ENCODE data around the gene STK35. TPM values are rescaled to one million over a fixed set of nuclear protein-coding genes. Genes with fewer than 3 reads are reported as not detected.

STK35 gene
- total and polyA plus RNA-seq, 2 experiments from 2014 or later = 14.2 to 22.9 TPM

- TF ChIP-seq EZH2 (IDR thresholded peaks at IDR 0.05; ENCODE audit: borderline replicate concordance) (no peak), EZH2phosphoT487 (IDR thresholded peaks at IDR 0.05; ENCODE audit: low read depth, severe bottlenecking, unreplicated experiment) (no peak)
- TF ChIP-seq, protein P1, sequence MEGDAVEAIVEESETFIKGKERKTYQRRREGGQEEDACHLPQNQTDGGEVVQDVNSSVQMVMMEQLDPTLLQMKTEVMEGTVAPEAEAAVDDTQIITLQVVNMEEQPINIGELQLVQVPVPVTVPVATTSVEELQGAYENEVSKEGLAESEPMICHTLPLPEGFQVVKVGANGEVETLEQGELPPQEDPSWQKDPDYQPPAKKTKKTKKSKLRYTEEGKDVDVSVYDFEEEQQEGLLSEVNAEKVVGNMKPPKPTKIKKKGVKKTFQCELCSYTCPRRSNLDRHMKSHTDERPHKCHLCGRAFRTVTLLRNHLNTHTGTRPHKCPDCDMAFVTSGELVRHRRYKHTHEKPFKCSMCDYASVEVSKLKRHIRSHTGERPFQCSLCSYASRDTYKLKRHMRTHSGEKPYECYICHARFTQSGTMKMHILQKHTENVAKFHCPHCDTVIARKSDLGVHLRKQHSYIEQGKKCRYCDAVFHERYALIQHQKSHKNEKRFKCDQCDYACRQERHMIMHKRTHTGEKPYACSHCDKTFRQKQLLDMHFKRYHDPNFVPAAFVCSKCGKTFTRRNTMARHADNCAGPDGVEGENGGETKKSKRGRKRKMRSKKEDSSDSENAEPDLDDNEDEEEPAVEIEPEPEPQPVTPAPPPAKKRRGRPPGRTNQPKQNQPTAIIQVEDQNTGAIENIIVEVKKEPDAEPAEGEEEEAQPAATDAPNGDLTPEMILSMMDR (IDR thresholded peaks at IDR 0.05; ENCODE audit: poor library complexity) = no peak
- no peak overlapping the region for H2AFZ ChIP-seq
- H3K79me2 ChIP-seq = peaks cover 100% of the 10 kb centered on the region
- no peaks in the 10 kb centered on the region for H3K9me2 ChIP-seq (replicated peaks; ENCODE audit: insufficient read depth)
- H3K4me1 ChIP-seq (ENCODE audit: insufficient read depth) = no peaks in the 10 kb centered on the region
- H4K20me1 ChIP-seq (ENCODE audit: insufficient read depth, poor library complexity, severe bottlenecking) = peaks cover 98% of the 10 kb centered on the region
- DNase-seq (ENCODE audit: low spot score) = no peak
- H3K27me3 ChIP-seq = no peaks in the 10 kb centered on the region
- no peak overlapping the region for H3K4me3 ChIP-seq
- H3K4me2 ChIP-seq = no peak overlapping the region
- H3K9me3 ChIP-seq (ENCODE audit: low read depth) = no peaks in the 10 kb centered on the region
- no peak overlapping the region for H3K27ac ChIP-seq
- H3K36me3 ChIP-seq (replicated peaks; ENCODE audit: insufficient read depth, low read depth) = no peaks in the 10 kb centered on the region
- WGBS (ENCODE audit: low lambda C conversion rate, missing lambda C conversion rate) = 88% methylated on average over 6 of the region's 6 CpGs
These were observed 21.3 kb downstream of the STK35 start for GRCh38 chr20:2122936-2123335.

DNA sequence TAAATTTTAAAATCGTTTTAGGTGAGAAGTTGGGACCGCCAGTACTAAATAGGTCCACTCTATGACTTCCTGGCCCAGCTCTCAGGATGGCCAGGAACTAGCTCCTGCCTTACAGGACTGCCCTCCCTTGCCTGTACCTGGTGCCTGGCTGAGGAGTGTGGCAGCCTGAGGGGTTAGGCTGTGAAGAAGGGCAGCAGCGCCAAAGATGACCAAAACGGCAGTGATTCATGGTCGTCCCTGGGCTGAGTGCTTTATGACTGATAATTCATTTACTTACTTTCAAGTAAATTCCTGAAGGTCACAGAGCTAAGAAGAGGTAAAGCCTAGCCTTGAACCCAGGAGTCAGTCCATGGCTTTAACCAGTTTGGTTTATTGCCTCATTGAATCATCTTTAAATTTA is 22.1 kb downstream of the STK35 start:
- Histone ChIP-seq H3K36me3 (replicated peaks; ENCODE audit: insufficient read depth, low read depth) (no peaks in the 10 kb centered on the region), H3K79me2 (peaks cover 100% of the 10 kb centered on the region), H3K9me3 (ENCODE audit: low read depth) (no peaks in the 10 kb centered on the region), H4K20me1 (ENCODE audit: insufficient read depth, poor library complexity, severe bottlenecking) (peaks cover 98% of the 10 kb centered on the region), H3K27me3 (no peaks in the 10 kb centered on the region), H3K4me3 (no peak overlapping the region), H3K27ac (no peak overlapping the region), H3K4me1 (ENCODE audit: insufficient read depth) (no peaks in the 10 kb centered on the region), H3K9me2 (replicated peaks; ENCODE audit: insufficient read depth) (no peaks in the 10 kb centered on the region), H2AFZ (no peak overlapping the region), H3K4me2 (no peak overlapping the region)
- no peak for DNase-seq (ENCODE audit: low spot score)
- TF ChIP-seq, protein P1 (IDR thresholded peaks at IDR 0.05; ENCODE audit: poor library complexity) = no peak
- TF ChIP-seq EZH2 (IDR thresholded peaks at IDR 0.05; ENCODE audit: borderline replicate concordance) (no peak), EZH2phosphoT487 (IDR thresholded peaks at IDR 0.05; ENCODE audit: low read depth, severe bottlenecking, unreplicated experiment) (no peak)
- 90% methylated on average over 5 of the region's 5 CpGs for WGBS (ENCODE audit: low lambda C conversion rate, missing lambda C conversion rate)

DNA sequence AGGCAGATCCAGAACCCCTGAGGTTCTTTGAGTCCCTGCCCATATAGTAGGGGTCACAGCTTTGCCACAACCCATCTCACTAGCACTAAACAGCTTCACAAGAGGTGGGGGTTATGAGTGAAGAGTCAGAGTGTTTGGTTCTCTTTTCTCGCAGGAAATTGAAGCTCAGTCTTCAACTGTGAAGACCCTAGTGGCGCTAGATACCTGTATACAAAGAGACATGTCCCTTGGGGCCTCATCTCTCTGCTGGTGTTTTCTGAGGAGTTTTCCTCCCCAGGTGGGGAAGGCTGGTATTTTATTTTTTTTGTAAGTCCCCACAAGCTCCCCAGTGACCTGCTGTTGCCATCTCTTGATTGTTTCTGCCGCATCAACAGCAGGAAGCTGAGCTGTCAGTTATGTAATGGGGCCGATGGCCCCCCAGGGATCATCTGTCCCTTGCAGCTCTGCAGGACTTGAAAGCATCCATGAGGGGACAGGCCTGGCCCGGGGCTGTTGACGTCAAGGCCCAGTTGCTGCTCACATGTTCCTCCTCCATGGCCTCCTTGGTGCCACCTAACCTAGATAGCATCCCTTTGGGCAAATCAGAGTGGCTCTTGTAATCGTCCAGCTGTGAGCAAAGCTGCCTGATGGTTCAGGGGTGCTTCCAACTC is 23.1 kb downstream of the STK35 start:
- DNase-seq (ENCODE audit: low spot score) = no peak
- Histone ChIP-seq H3K4me2 (no peak overlapping the region), H3K79me2 (peaks cover 100% of the 10 kb centered on the region), H3K4me1 (ENCODE audit: insufficient read depth) (no peaks in the 10 kb centered on the region), H3K36me3 (replicated peaks; ENCODE audit: insufficient read depth, low read depth) (no peaks in the 10 kb centered on the region), H4K20me1 (ENCODE audit: insufficient read depth, poor library complexity, severe bottlenecking) (peaks cover 97% of the 10 kb centered on the region), H3K4me3 (no peak overlapping the region), H3K9me3 (ENCODE audit: low read depth) (no peaks in the 10 kb centered on the region), H3K27me3 (no peaks in the 10 kb centered on the region), H3K27ac (no peak overlapping the region), H3K9me2 (replicated peaks; ENCODE audit: insufficient read depth) (no peaks in the 10 kb centered on the region), H2AFZ (no peak overlapping the region)
- 92% methylated on average over 7 of the region's 7 CpGs for WGBS (ENCODE audit: low lambda C conversion rate, missing lambda C conversion rate)
- TF ChIP-seq, protein P1 (IDR thresholded peaks at IDR 0.05; ENCODE audit: poor library complexity) = no peak
- TF ChIP-seq EZH2 (IDR thresholded peaks at IDR 0.05; ENCODE audit: borderline replicate concordance) = no peak
- no peak for TF ChIP-seq EZH2phosphoT487 (IDR thresholded peaks at IDR 0.05; ENCODE audit: low read depth, severe bottlenecking, unreplicated experiment)
